Spleen (tissue), 11 donors: ENCODE data around the gene ANO2. TPM values are rescaled to one million over a fixed set of nuclear protein-coding genes. Genes with fewer than 3 reads are reported as not detected.

Source experiments
- DNase-seq: peaks from one replicate; pipeline ENCODE4 v3.0.0-alpha.2; 2020
- H3K27ac ChIP-seq, 8 donors: fragments of 200-600 bp; sonication (generic) in 7 of 8; 1 replicate in 4 of 8; 2 replicates in 4 of 8; pipeline versions ENCODE4 v1.5.0 to v1.8.0; 2016 to 2021; ENCODE audit warnings: inconsistent platforms in 4 of 8, mild to moderate bottlenecking in 4 of 8, moderate library complexity in 1 of 8
- H3K27me3 ChIP-seq, 7 donors: fragments of 200-600 bp; sonication (generic) in 6 of 7; replicated peaks in 1 of 7; 1 replicate in 4 of 7; 2 replicates in 3 of 7; pipeline versions ENCODE4 v1.5.0 to v1.8.0; 2016 to 2021; ENCODE audit warnings: inconsistent platforms in 3 of 7, mild to moderate bottlenecking in 1 of 7
- H3K36me3 ChIP-seq, 6 donors: fragments of 200-600 bp; sonication (generic) in 5 of 6; 1 replicate in 4 of 6; 2 replicates in 2 of 6; pipeline versions ENCODE4 v1.5.0 to v1.8.0; 2016 to 2021; ENCODE audit warnings: inconsistent platforms in 2 of 6
- H3K4me1 ChIP-seq, 6 donors: fragments of 200-600 bp; sonication (generic) in 5 of 6; 1 replicate in 3 of 6; 2 replicates in 3 of 6; pipeline versions ENCODE4 v1.5.0 to v1.8.0; 2016 to 2021; ENCODE audit warnings: inconsistent platforms in 3 of 6
- H3K4me3 ChIP-seq, 8 donors: fragments of 200-600 bp; sonication (generic) in 7 of 8; 1 replicate in 4 of 8; 2 replicates in 4 of 8; pipeline versions ENCODE4 v1.5.0 to v1.8.0; 2016 to 2021; ENCODE audit warnings: inconsistent platforms in 4 of 8, mild to moderate bottlenecking in 4 of 8, moderate library complexity in 2 of 8
- H3K9me3 ChIP-seq, 8 donors: fragments of 200-600 bp; sonication (generic) in 7 of 8; 1 replicate in 4 of 8; 2 replicates in 4 of 8; pipeline versions ENCODE4 v1.5.0 to v1.8.0; 2016 to 2021; ENCODE audit warnings: inconsistent platforms in 4 of 8
- CTCF ChIP-seq, 11 experiments: fragments of 200-600 bp in 7 of 11; fragments of 450-650 bp in 4 of 11; sonication (generic) in 4 of 11; IDR thresholded peaks in 8 of 11; conservative IDR thresholded peaks in 3 of 11; 1 replicate in 7 of 11; 2 replicates in 4 of 11; pipeline versions ENCODE4 v1.4.0 to v1.8.0; 2016 to 2021; ENCODE audit warnings: antibody characterized with exemption in 11 of 11, inconsistent platforms in 4 of 11, mild to moderate bottlenecking in 1 of 11
- POLR2A ChIP-seq, 3 donors: fragments of 450-650 bp; IDR thresholded peaks; one replicate each; pipeline ENCODE4 v1.5.1; 2017; ENCODE audit warnings: antibody characterized with exemption in 3 of 3, mild to moderate bottlenecking in 1 of 3
- POLR2AphosphoS5 ChIP-seq, 3 donors: sonication (generic); formaldehyde crosslinking; IDR thresholded peaks; one replicate each; pipeline ENCODE4 v1.5.1; 2017; ENCODE audit warnings: antibody characterized with exemption in 3 of 3
- WGBS, 5 donors: extraction: QIAGEN DNeasy Blood & Tissue Kit in 3 of 5; methylation state at CpG; one replicate each; pipeline versions ENCODE4 v1.1.5 to v1.1.7; 2013 to 2018; 5-methylcytosine and 5-hydroxymethylcytosine counted together
- intact Hi-C: fragments of 100-400 bp; cut with DNase I; formaldehyde crosslinking; loops from one replicate; pipeline ENCODE4 v1.15.0; 2023; ENCODE audit warnings: low total_unique reads
- polyA plus RNA-seq, 3 donors: library from polyadenylated mRNA; stranded (reverse); fragments of 200-250 nt; gene quantifications; one replicate each; pipeline ENCODE4 v1.2.1, GENCODE V29; 2013
- total RNA-seq, 7 donors: library from RNA; depleted of rRNA in 3 of 7; stranded (reverse); fragments of >200 nt in 3 of 7; fragmentation: NEBNext Ultra II Directional in 4 of 7; extraction: Animal tissue kit (Norgen Biotek cat#: 25700) in 4 of 7; gene quantifications; one replicate each; pipeline versions ENCODE4 v1.1.0 to v1.2.1, GENCODE V29; 2016 to 2021
- donor health status: healthy with polysubstance abuse.
- donor health status: DM: no; HTN: no; CAD: no; lungs with moderate emphysema.
- donor health status: DM: no; HTN: no; CAD: no.
- donor health status: Bipolar disorder and iron deficiency.
- donor health status: healthy.
- donor health status: DM: no; HTN: no; CAD: no.
- donor health status: DM: yes; HTN: yes; CAD: no.

Gene ANO2
- total and polyA plus RNA-seq, 10 donors, result 1.1 to 35.1 (median 14.2) TPM

GRCh38 chr12:5690240-5690639 is 254.8 kb downstream of the ANO2 start:
- no peaks in the 10 kb centered on the region for H3K4me1 ChIP-seq
- intact Hi-C loops, result no loop called here
- H3K27ac ChIP-seq, result no peak overlapping the region
- no peak overlapping the region for H3K4me3 ChIP-seq
- no peak for DNase-seq
- H3K9me3 ChIP-seq, result no peaks in the 10 kb centered on the region
- H3K27me3 ChIP-seq, result no peaks in the 10 kb centered on the region
- no peaks in the 10 kb centered on the region for H3K36me3 ChIP-seq
- TF ChIP-seq POLR2AphosphoS5 (IDR thresholded peaks at IDR 0.05) (no peak), CTCF (IDR thresholded peaks at IDR 0.05 in 8 of 11, conservative IDR thresholded peaks at IDR 0.05 in 3 of 11) (no peak), POLR2A (IDR thresholded peaks at IDR 0.05) (no peak)
- WGBS, 5 donors, result 58 to 92% (median 76%) methylated on average over 1 of the region's 1 CpG

DNA sequence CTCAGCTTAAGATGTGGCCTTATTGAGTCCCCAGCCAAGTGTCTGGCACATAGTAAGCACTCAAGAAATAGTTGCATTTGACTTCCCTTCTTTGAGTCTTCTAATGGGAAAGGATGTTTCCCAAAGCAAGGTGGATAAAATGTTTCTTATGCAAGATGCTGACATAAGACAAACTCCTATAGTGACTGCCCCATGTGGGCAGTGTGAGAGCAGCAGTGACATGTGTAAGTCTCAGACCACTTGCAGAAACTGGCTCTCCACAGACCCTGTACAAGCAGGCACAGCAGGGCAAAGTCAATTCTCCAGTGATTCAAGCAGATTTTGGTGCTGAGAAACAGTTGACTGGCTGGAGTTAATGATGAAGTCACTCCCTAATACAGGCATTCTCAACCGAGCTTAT is 255.3 kb downstream of the ANO2 start:
- Histone ChIP-seq H3K9me3 (no peaks in the 10 kb centered on the region), H3K4me3 (no peak overlapping the region), H3K4me1 (no peaks in the 10 kb centered on the region), H3K27me3 (no peaks in the 10 kb centered on the region), H3K36me3 (no peaks in the 10 kb centered on the region), H3K27ac (no peak overlapping the region)
- intact Hi-C loops, result no loop called here
- no peak for TF ChIP-seq POLR2A (IDR thresholded peaks at IDR 0.05)
- TF ChIP-seq CTCF (IDR thresholded peaks at IDR 0.05 in 8 of 11, conservative IDR thresholded peaks at IDR 0.05 in 3 of 11), result no peak
- no peak for TF ChIP-seq POLR2AphosphoS5 (IDR thresholded peaks at IDR 0.05)
- DNase-seq, result no peak
- 83 to 100% (median 92%) methylated on average over 1 of the region's 1 CpG for WGBS, 5 donors

DNA sequence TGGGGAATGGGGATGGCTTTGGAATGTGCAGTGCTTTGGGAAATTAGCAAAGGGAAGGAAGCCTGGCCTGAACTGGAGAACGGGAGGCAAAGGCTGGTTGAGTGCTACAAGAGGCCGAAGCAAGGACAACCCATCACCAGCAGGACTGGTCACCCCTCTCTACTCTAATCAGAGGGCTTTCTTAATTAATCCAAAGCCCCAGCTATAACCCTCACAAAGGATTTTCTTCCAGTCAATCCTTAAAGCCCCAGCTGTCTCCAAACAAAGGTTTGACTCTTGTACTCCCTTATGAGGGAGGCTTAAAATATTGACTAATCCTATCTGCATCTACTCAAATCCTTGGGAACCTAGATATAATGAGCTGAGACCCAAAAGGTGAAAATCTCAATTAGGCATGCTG is 256.8 kb downstream of the ANO2 start:
- H3K9me3 ChIP-seq, result no peaks in the 10 kb centered on the region
- peaks cover 0 to 8% (median 0%) of the 10 kb centered on the region in 7 donors for H3K27me3 ChIP-seq
- H3K4me3 ChIP-seq, result no peak overlapping the region
- H3K27ac ChIP-seq, result no peak overlapping the region
- H3K4me1 ChIP-seq, result no peaks in the 10 kb centered on the region
- no peak for DNase-seq
- intact Hi-C loops, result no loop called here
- no peaks in the 10 kb centered on the region for H3K36me3 ChIP-seq
- WGBS, 5 donors, result 72 to 96% (median 78%) methylated on average over 2 of the region's 2 CpGs
- no peak for TF ChIP-seq POLR2A (IDR thresholded peaks at IDR 0.05)
- TF ChIP-seq CTCF (IDR thresholded peaks at IDR 0.05 in 8 of 11, conservative IDR thresholded peaks at IDR 0.05 in 3 of 11), result no peak
- TF ChIP-seq POLR2AphosphoS5 (IDR thresholded peaks at IDR 0.05), result no peak

DNA sequence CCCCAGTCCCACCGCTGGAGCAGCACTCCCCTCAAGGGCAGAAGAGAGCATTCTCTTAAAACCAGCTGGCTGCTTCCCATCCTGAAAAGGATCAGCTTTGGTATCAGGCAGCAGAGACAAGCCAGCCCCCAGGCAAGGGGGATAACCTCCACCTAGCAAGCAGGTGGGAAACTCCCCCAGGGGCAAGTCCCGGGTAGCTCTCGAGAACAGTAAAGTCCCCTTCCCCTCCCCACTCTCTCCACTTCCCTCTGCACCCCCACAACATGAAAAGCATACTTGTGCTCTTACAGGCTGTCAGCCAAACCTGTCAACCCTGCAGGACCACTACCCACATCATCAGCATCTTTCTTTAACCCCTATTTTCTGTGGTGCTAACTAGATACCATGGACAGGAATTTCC is 259.1 kb downstream of the ANO2 start:
- TF ChIP-seq CTCF (IDR thresholded peaks at IDR 0.05 in 8 of 11, conservative IDR thresholded peaks at IDR 0.05 in 3 of 11), result no peak
- no peak for TF ChIP-seq POLR2A (IDR thresholded peaks at IDR 0.05)
- no peak for TF ChIP-seq POLR2AphosphoS5 (IDR thresholded peaks at IDR 0.05)
- H3K27me3 ChIP-seq, result peaks cover 0 to 8% (median 0%) of the 10 kb centered on the region in 7 donors
- no peaks in the 10 kb centered on the region for H3K36me3 ChIP-seq
- 47 to 80% (median 63%) methylated on average over 3 of the region's 3 CpGs for WGBS, 5 donors
- H3K4me1 ChIP-seq, result no peaks in the 10 kb centered on the region
- intact Hi-C loops, result no loop called here
- H3K4me3 ChIP-seq, result no peak overlapping the region
- no peaks in the 10 kb centered on the region for H3K9me3 ChIP-seq
- no peak for DNase-seq
- H3K27ac ChIP-seq, result no peak overlapping the region
